Parathyroid adenoma (tissue), 2 donors: ENCODE results near the gene CDH4.

Experiments used
- H2AFZ ChIP-seq: fragments of 300-600 bp; sonication (generic); one replicate; pipeline ENCODE4 v1.7.0; 2017; ENCODE audit warnings: antibody characterized with exemption, mild to moderate bottlenecking
- H3K27ac ChIP-seq: fragments of 300-600 bp; sonication (generic); one replicate; pipeline ENCODE4 v1.7.0; 2017
- H3K27me3 ChIP-seq: fragments of 300-600 bp; sonication (generic); one replicate; pipeline ENCODE4 v1.7.0; 2017; ENCODE audit warnings: low read length; ENCODE audit not compliant: control insufficient read depth, insufficient read depth
- H3K36me3 ChIP-seq: fragments of 300-600 bp; sonication (generic); one replicate; pipeline ENCODE4 v1.7.0; 2017; ENCODE audit warnings: low read length; ENCODE audit not compliant: control insufficient read depth, insufficient read depth
- H3K4me1 ChIP-seq: fragments of 300-600 bp; sonication (generic); one replicate; pipeline ENCODE4 v1.7.0; 2017; ENCODE audit warnings: control low read depth
- H3K4me2 ChIP-seq: fragments of 300-600 bp; sonication (generic); one replicate; pipeline ENCODE4 v1.7.0; 2017; ENCODE audit warnings: low read length
- H3K4me3 ChIP-seq: fragments of 300-600 bp; sonication (generic); one replicate; pipeline ENCODE4 v1.7.0; 2017; ENCODE audit warnings: low read depth, low read length
- H3K79me2 ChIP-seq: fragments of 300-600 bp; sonication (generic); one replicate; pipeline ENCODE4 v1.7.0; 2017; ENCODE audit warnings: control low read depth
- H3K9ac ChIP-seq: fragments of 300-600 bp; sonication (generic); one replicate; pipeline ENCODE4 v1.7.0; 2017; ENCODE audit warnings: mild to moderate bottlenecking
- H3K9me3 ChIP-seq: fragments of 300-600 bp; sonication (generic); one replicate; pipeline ENCODE4 v1.7.0; 2017; ENCODE audit warnings: low read length; ENCODE audit not compliant: control insufficient read depth
- CTCF ChIP-seq: fragments of 300-600 bp; sonication (generic); IDR thresholded peaks from one replicate; pipeline ENCODE4 v1.7.0; 2017; ENCODE audit warnings: antibody characterized with exemption, mild to moderate bottlenecking
- donor health status: primary hyperparathyroidism.

CDH4 gene

GRCh38 chr20:61331543-61331942 is 79.5 kb downstream of the CDH4 start:
- H3K4me1 ChIP-seq, result no peaks in the 10 kb centered on the region
- no peaks in the 10 kb centered on the region for H3K36me3 ChIP-seq
- no peak overlapping the region for H3K27ac ChIP-seq
- H3K4me2 ChIP-seq, result no peak overlapping the region
- no peak overlapping the region for H3K4me3 ChIP-seq
- H2AFZ ChIP-seq, result no peak overlapping the region
- no peaks in the 10 kb centered on the region for H3K9me3 ChIP-seq
- H3K27me3 ChIP-seq, result no peaks in the 10 kb centered on the region
- H3K79me2 ChIP-seq, result no peaks in the 10 kb centered on the region
- no peak overlapping the region for H3K9ac ChIP-seq
- TF ChIP-seq CTCF, result no peak

- Histone ChIP-seq H3K9me3 (no peaks in the 10 kb centered on the region), H3K4me1 (no peaks in the 10 kb centered on the region), H3K4me2 (no peak overlapping the region), H3K36me3 (no peaks in the 10 kb centered on the region), H3K9ac (no peak overlapping the region), H3K4me3 (no peak overlapping the region), H3K79me2 (no peaks in the 10 kb centered on the region), H2AFZ (no peak overlapping the region), H3K27me3 (no peaks in the 10 kb centered on the region), H3K27ac (no peak overlapping the region)
- TF ChIP-seq CTCF, result no peak
Observed at GRCh38 chr20:61332016-61332975, 80.2 kb downstream of the CDH4 start.

- H3K36me3 ChIP-seq, result no peaks in the 10 kb centered on the region
- no peaks in the 10 kb centered on the region for H3K79me2 ChIP-seq
- H3K4me2 ChIP-seq, result no peak overlapping the region
- H2AFZ ChIP-seq, result no peak overlapping the region
- no peaks in the 10 kb centered on the region for H3K27me3 ChIP-seq
- H3K9me3 ChIP-seq, result no peaks in the 10 kb centered on the region
- H3K9ac ChIP-seq, result no peak overlapping the region
- no peak overlapping the region for H3K27ac ChIP-seq
- no peak overlapping the region for H3K4me3 ChIP-seq
- no peak for TF ChIP-seq CTCF
- no peaks in the 10 kb centered on the region for H3K4me1 ChIP-seq
Observed at GRCh38 chr20:61333484-61334108, 81.5 kb downstream of the CDH4 start.

GRCh38 chr20:61340157-61340556 is 88.1 kb downstream of the CDH4 start:
- H2AFZ ChIP-seq, result no peak overlapping the region
- no peaks in the 10 kb centered on the region for H3K9me3 ChIP-seq
- no peaks in the 10 kb centered on the region for H3K79me2 ChIP-seq
- no peaks in the 10 kb centered on the region for H3K27me3 ChIP-seq
- H3K4me1 ChIP-seq, result no peaks in the 10 kb centered on the region
- no peaks in the 10 kb centered on the region for H3K36me3 ChIP-seq
- no peak overlapping the region for H3K4me3 ChIP-seq
- no peak for TF ChIP-seq CTCF
- H3K9ac ChIP-seq, result no peak overlapping the region
- H3K4me2 ChIP-seq, result no peak overlapping the region
- no peak overlapping the region for H3K27ac ChIP-seq
